Kidney tubule cell (primary cell): Measurements from ENCODE around the gene STK36.

ENCODE experiments used
- DNase-seq: peaks from one replicate; pipeline ENCODE4 v3.0.0-alpha.2; 2018; ENCODE audit warnings: low spot score

STK36 gene

DNA sequence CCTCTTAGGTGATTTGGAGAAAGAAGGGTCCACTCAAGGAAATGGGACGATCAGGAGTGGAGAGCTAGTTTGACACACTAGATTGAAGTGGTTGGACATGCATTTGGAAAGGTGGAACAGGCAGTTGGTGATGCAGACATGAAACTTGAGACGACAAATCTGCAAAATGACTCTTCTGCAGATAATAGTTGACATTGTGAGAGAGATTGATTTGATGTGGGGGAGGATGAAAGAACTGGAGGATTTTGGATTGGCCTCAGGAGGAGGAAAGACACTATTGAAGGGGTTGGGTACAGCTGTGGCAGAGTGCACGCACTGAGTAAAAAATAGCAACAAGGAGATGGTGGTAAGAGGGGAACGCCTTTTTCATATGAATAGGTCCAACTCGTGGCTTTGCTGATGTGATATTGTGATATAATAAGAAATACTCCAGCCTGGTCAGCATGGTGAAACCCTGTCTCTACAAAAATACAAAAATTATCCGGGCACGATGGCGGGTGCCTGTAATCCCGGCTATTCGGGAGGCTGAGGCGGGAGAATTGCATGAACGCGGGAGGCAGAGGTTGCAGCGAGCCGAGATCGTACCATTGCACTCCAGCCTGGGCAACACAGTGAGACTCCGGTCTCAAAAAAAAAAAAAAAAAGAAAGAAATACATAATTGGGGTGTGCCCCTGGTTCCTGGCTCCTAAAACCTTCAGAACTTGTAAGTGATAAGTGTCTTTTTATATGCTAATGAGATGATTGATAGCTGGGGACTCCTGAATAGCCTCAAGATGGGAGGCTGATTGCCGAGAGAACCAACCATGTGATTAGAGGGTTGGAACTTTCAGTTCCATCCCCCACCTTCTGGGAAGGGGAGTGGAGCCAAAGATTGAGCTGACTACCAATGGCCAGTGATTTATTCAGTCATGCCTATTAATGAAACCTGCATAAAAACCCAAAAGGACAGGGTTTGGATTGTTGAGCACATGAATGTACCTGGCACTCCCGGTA, 48.5 kb downstream of the STK36 start:
- no peak for DNase-seq

GRCh38 chr2:218721488-218721887, 49.6 kb downstream of the STK36 start:
- no peak for DNase-seq

GRCh38 chr2:218721934-218722333, 50.0 kb downstream of the STK36 start:
- no peak for DNase-seq

- no peak for DNase-seq
These were observed 50.5 kb downstream of the STK36 start for GRCh38 chr2:218722419-218722818.

GRCh38 chr2:218722876-218723785, 51.2 kb downstream of the STK36 start:
- no peak for DNase-seq

- no peak for DNase-seq
These were observed 54.2 kb downstream of the STK36 start for GRCh38 chr2:218726004-218726574.

GRCh38 chr2:218727502-218728165, 55.7 kb downstream of the STK36 start:
- peak; percentile 48 for DNase-seq

DNA sequence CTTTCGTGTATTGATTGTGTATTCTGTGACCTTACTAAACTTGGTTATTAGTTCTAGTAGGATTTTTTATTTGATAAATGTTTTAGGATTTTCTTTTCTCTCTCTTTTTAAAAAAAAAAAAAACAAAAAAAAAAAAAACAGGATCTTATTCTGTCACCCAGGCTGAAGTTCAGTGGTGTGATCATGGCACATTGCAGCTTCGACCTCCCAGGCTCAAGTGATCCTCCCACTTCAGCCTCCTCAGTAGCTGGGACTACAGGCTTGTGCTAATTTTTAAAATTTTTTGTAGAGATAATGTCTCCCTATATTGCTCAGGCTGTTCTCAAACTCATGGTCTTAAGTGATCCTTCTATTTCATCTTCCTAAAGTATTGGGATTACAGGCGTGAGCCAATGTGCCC, 57.8 kb downstream of the STK36 start:
- DNase-seq: no peak

GRCh38 chr2:218732052-218732760, 60.3 kb downstream of the STK36 start:
- DNase-seq: no peak

DNA sequence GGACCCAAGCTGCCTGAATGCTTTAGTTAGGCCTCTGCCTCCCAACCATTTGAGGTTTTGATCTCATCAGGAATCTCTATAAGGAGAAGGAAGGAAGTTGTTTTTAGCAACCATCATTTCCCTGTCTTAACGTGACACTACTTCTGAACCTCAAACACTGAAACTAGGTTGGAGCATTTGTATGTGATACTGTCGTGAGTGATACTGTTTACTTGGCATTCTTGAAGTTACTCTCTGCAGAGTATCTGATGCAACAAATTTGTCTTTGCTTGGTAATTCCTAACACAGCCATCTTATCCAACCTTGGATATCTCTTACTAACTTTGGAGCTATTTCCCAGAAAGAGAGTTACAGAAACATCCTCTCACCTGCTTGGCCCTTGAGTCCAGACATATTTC, 60.9 kb downstream of the STK36 start:
- peak; percentile 50 for DNase-seq

- DNase-seq: peak; percentile 91
These were observed 61.5 kb downstream of the STK36 start for GRCh38 chr2:218733171-218734021.

GRCh38 chr2:218734190-218734975, 62.5 kb downstream of the STK36 start:
- DNase-seq: peak; percentile 59

DNA sequence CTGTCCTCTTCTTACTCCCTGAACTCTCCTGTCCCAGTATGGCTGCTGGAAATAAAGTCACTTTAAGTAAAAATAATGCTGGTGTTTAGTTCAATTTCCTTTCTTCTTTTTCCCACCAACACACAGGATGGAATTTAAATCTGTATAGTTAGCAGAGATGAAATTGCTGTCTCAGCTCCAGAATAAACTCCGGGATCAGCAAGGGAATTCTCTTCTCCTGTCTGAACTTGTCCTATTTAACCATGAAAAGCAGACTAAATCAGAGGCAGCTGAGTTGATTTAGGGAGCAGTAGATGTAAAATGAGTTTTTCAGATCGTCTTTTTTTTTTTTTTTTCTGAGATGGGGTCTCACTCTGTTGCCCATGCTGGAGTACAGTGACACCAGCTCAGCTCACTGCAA, 64.6 kb downstream of the STK36 start:
- DNase-seq: no peak

DNA sequence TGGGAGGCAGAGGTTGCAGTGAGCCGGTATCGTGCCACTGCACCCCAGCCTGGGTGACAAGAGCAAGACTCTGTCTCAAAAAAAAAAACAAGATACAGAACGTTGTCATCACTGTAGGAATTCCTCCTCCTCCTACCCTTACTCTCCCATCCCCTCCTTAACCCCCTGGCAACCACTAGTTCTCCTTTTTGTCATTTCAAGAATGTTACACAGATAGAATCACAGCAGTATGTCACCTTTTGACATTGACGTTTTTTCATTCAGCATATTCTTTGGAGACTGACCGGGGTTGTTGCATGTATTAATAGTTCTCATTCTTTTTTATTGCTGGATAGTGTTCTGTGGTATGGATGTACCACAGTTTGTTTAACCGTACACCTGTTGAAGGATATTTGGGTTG, 71.2 kb downstream of the STK36 start:
- no peak for DNase-seq

DNA sequence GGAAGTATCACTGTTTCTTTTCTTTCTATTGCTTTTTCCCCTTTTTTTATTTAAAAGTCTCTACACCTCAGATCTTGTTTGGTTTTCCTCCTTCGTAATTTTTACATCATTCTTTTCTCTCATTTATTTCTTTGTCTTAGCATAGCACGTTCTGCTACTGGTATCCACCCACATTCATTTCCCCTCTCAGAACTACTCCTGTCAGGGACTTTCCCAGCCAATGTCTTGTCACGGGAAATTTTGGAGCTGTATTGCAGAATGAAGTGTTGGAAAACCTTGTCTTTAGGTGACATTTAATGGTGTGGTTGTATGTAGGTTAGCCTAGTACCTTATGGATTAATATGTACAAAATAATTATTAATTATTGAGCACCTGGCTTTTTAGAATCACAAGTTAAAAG, 72.7 kb downstream of the STK36 start:
- no peak for DNase-seq

GRCh38 chr2:218745160-218745558, 73.3 kb downstream of the STK36 start:
- no peak for DNase-seq

GRCh38 chr2:218745559-218746469, 73.9 kb downstream of the STK36 start:
- no peak for DNase-seq

DNA sequence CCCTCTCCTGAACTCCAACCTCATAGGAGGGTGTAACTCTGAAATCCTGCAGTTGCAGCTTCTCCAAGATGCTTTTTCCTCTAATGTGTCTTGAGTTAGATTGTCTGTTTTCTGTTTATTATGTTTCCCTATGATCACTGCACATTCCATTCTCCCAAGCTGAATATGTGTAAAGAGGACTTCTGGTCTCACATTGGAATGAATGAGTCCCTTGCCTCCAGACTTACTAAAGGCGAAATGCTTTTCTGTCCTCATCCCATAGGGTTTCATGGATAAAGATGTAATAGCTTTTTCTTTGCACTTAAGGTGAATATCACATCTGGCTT, 74.5 kb downstream of the STK36 start:
- DNase-seq: no peak

- no peak for DNase-seq
These were observed 75.1 kb downstream of the STK36 start for GRCh38 chr2:218746960-218747359.
